ENCODE measurements around the gene AGBL5.

- no peak for TF ChIP-seq CTCF (IDR thresholded peaks at IDR 0.05 in 8 of 11, conservative IDR thresholded peaks at IDR 0.05 in 3 of 11)
- no peak for TF ChIP-seq POLR2A (IDR thresholded peaks at IDR 0.05)
Observed at GRCh38 chr2:27038631-27039339, 12.7 kb upstream of the AGBL5 start.

Data from spleen (tissue), 7 donors.